Measurements from ENCODE around the gene UNC13B.
"Not testable (repeated sequence)": the region's sequence is repeated elsewhere in the genome, so short reads cannot be mapped to it uniquely, and the experiment has no call there.

Gene UNC13B

GRCh38 chr9:35163413-35163812, 1.6 kb downstream of the UNC13B start:
- DNase-seq (ENCODE audit: low read depth in 2 of 2) = no peak

GRCh38 chr9:35164711-35165110, 2.9 kb downstream of the UNC13B start:
- no peak for DNase-seq (ENCODE audit: low read depth in 2 of 2)

- DNase-seq (ENCODE audit: low read depth in 2 of 2) = not testable (repeated sequence)
Measured at GRCh38 chr9:35167429-35167828, 5.6 kb downstream of the UNC13B start.

GRCh38 chr9:35168963-35169362, 7.2 kb downstream of the UNC13B start:
- no peak for DNase-seq (ENCODE audit: low read depth in 2 of 2)

GRCh38 chr9:35172878-35173277, 11.1 kb downstream of the UNC13B start:
- DNase-seq (ENCODE audit: low read depth in 2 of 2) = no peak

- DNase-seq (ENCODE audit: low read depth in 2 of 2) = no peak
Measured at GRCh38 chr9:35177520-35177919, 15.7 kb downstream of the UNC13B start.

- DNase-seq (ENCODE audit: low read depth in 2 of 2) = no peak
Measured at GRCh38 chr9:35179347-35180280, 17.8 kb downstream of the UNC13B start.

- no peak for DNase-seq (ENCODE audit: low read depth in 2 of 2)
Measured at GRCh38 chr9:35180801-35181200, 19.0 kb downstream of the UNC13B start.

- DNase-seq (ENCODE audit: low read depth in 2 of 2) = not testable (repeated sequence)
Measured at GRCh38 chr9:35182401-35182800, 20.6 kb downstream of the UNC13B start.

GRCh38 chr9:35182996-35183754, 21.4 kb downstream of the UNC13B start:
- not testable (repeated sequence) for DNase-seq (ENCODE audit: low read depth in 2 of 2)

- not testable (repeated sequence) for DNase-seq (ENCODE audit: low read depth in 2 of 2)
Measured at GRCh38 chr9:35183755-35184480, 22.1 kb downstream of the UNC13B start.

GRCh38 chr9:35186524-35186923, 24.7 kb downstream of the UNC13B start:
- no peak for DNase-seq (ENCODE audit: low read depth in 2 of 2)

GRCh38 chr9:35190203-35190602, 28.4 kb downstream of the UNC13B start:
- DNase-seq (ENCODE audit: low read depth in 2 of 2) = no peak

- DNase-seq (ENCODE audit: low read depth in 2 of 2) = no peak
Measured at GRCh38 chr9:35191105-35191504, 29.3 kb downstream of the UNC13B start.

GRCh38 chr9:35193762-35194161, 32.0 kb downstream of the UNC13B start:
- no peak for DNase-seq (ENCODE audit: low read depth in 2 of 2)

- no peak for DNase-seq (ENCODE audit: low read depth in 2 of 2)
Measured at GRCh38 chr9:35195683-35196082, 33.9 kb downstream of the UNC13B start.

- DNase-seq (ENCODE audit: low read depth in 2 of 2) = no peak
Measured at GRCh38 chr9:35198191-35198590, 36.4 kb downstream of the UNC13B start.

GRCh38 chr9:35203528-35203927, 41.7 kb downstream of the UNC13B start:
- DNase-seq (ENCODE audit: low read depth in 2 of 2) = no peak

GRCh38 chr9:35205340-35205739, 43.5 kb downstream of the UNC13B start:
- no peak for DNase-seq (ENCODE audit: low read depth in 2 of 2)

GRCh38 chr9:35211854-35212253, 50.0 kb downstream of the UNC13B start:
- DNase-seq (ENCODE audit: low read depth in 2 of 2) = no peak

- DNase-seq (ENCODE audit: low read depth in 2 of 2) = no peak
Measured at GRCh38 chr9:35220659-35221338, 59.0 kb downstream of the UNC13B start.

GRCh38 chr9:35225677-35226076, 63.9 kb downstream of the UNC13B start:
- DNase-seq (ENCODE audit: low read depth in 2 of 2) = no peak

All from stimulated activated CD4-positive, alpha-beta T cell treated with anti-CD3 and anti-CD28 coated beads, Interleukin-1b, Interleukin-23, amount 100 ng/mL, for 4 hours (primary cell).